PFSK-1 (cell line): Measurements from ENCODE around the gene CAPZA1.

ENCODE experiments used
- POLR2AphosphoS5 ChIP-seq: IDR thresholded peaks from 2 replicates; pipeline ENCODE4 v1.6.1; 2012; ENCODE audit warnings: low read depth, mild to moderate bottlenecking, control low read depth, low read length, moderate library complexity
- SIN3A ChIP-seq: IDR thresholded peaks from 2 replicates; pipeline ENCODE4 v1.6.1; 2012; ENCODE audit warnings: mild to moderate bottlenecking, low read length, moderate library complexity, borderline replicate concordance; ENCODE audit not compliant: insufficient read depth
- TAF1 ChIP-seq: IDR thresholded peaks from 2 replicates; pipeline ENCODE4 v1.6.1; 2012; ENCODE audit warnings: low read length, control low read depth, borderline replicate concordance; ENCODE audit not compliant: insufficient read depth

- TF ChIP-seq POLR2AphosphoS5 (no peak), TAF1 (no peak), SIN3A (no peak)
These were observed 17.9 kb downstream of the CAPZA1 start for GRCh38 chr1:112637254-112638109.
